ENCODE results near the gene TGFBR1.
"Not testable (repeated sequence)": the region's sequence is repeated elsewhere in the genome, so short reads cannot be mapped to it uniquely, and the experiment has no call there.

The TGFBR1 gene

GRCh38 chr9:99076030-99076429 lies 28.9 kb upstream of the TGFBR1 start:
- no peak for DNase-seq (ENCODE audit: low read depth)

- DNase-seq (ENCODE audit: low read depth) = no peak
These were observed 28.3 kb upstream of the TGFBR1 start for GRCh38 chr9:99076483-99077171.

- DNase-seq (ENCODE audit: low read depth) = no peak
These were observed 26.2 kb upstream of the TGFBR1 start for GRCh38 chr9:99078717-99079116.

GRCh38 chr9:99079542-99079941 lies 25.4 kb upstream of the TGFBR1 start:
- DNase-seq (ENCODE audit: low read depth) = no peak

GRCh38 chr9:99083051-99083450 lies 21.9 kb upstream of the TGFBR1 start:
- DNase-seq (ENCODE audit: low read depth) = no peak

GRCh38 chr9:99085949-99086948 lies 18.7 kb upstream of the TGFBR1 start:
- DNase-seq (ENCODE audit: low read depth) = no peak

- no peak for DNase-seq (ENCODE audit: low read depth)
These were observed 17.5 kb upstream of the TGFBR1 start for GRCh38 chr9:99087462-99087861.

GRCh38 chr9:99090336-99091130 lies 14.4 kb upstream of the TGFBR1 start:
- DNase-seq (ENCODE audit: low read depth) = no peak

GRCh38 chr9:99092643-99093491 lies 12.0 kb upstream of the TGFBR1 start:
- no peak for DNase-seq (ENCODE audit: low read depth)

GRCh38 chr9:99093492-99093791 lies 11.5 kb upstream of the TGFBR1 start:
- no peak for DNase-seq (ENCODE audit: low read depth)

GRCh38 chr9:99095565-99095964 lies 9.3 kb upstream of the TGFBR1 start:
- no peak for DNase-seq (ENCODE audit: low read depth)

- no peak for DNase-seq (ENCODE audit: low read depth)
These were observed 8.5 kb upstream of the TGFBR1 start for GRCh38 chr9:99096409-99096808.

- not testable (repeated sequence) for DNase-seq (ENCODE audit: low read depth)
These were observed 4.9 kb upstream of the TGFBR1 start for GRCh38 chr9:99099806-99100585.

GRCh38 chr9:99101271-99101670 lies 3.6 kb upstream of the TGFBR1 start:
- no peak for DNase-seq (ENCODE audit: low read depth)

- DNase-seq (ENCODE audit: low read depth) = no peak
These were observed 3.1 kb upstream of the TGFBR1 start for GRCh38 chr9:99101812-99102211.

GRCh38 chr9:99103054-99103895 lies 1.6 kb upstream of the TGFBR1 start:
- no peak for DNase-seq (ENCODE audit: low read depth)

GRCh38 chr9:99103901-99104458 lies 933 bp upstream of the TGFBR1 start:
- DNase-seq (ENCODE audit: low read depth) = no peak

GRCh38 chr9:99105152-99106043 lies 485 bp downstream of the TGFBR1 start:
- no peak for DNase-seq (ENCODE audit: low read depth)

GRCh38 chr9:99106044-99106375 lies 1.1 kb downstream of the TGFBR1 start:
- DNase-seq (ENCODE audit: low read depth) = no peak
